Progenitor cell of endocrine pancreas (in vitro differentiated cells): Measurements from ENCODE around the gene FBXL4. TPM values are rescaled to one million over a fixed set of nuclear protein-coding genes. Genes with fewer than 3 reads are reported as not detected.

Experiments
- DNase-seq: peaks from one replicate; pipeline ENCODE4 v3.0.0; 2021; ENCODE audit warnings: low spot score; ENCODE audit not compliant: unreplicated experiment
- H3K27ac Mint-ChIP-seq: 2 replicates; pipeline ENCODE4 v1.8.0; 2021; ENCODE audit warnings: mild to moderate bottlenecking, moderate library complexity, mixed read lengths
- H3K27me3 Mint-ChIP-seq: 2 replicates; pipeline ENCODE4 v1.8.0; 2021; ENCODE audit warnings: mixed read lengths
- H3K36me3 Mint-ChIP-seq: 2 replicates; pipeline ENCODE4 v1.8.0; 2022; ENCODE audit warnings: mixed read lengths; ENCODE audit not compliant: insufficient read depth
- H3K4me1 Mint-ChIP-seq: 2 replicates; pipeline ENCODE4 v1.8.0; 2021; ENCODE audit warnings: low read depth, mixed read lengths
- H3K4me3 Mint-ChIP-seq: 2 replicates; pipeline ENCODE4 v1.8.0; 2021; ENCODE audit warnings: low read depth, mild to moderate bottlenecking, moderate library complexity, mixed read lengths
- H3K9me3 Mint-ChIP-seq: 2 replicates; pipeline ENCODE4 v1.8.0; 2021; ENCODE audit warnings: low read depth, mixed read lengths
- total RNA-seq: library from RNA; stranded (reverse); gene quantifications from 2 replicates; pipeline ENCODE4 v1.2.1, GENCODE V29; 2021
- TF ChIP-seq, protein P1 (sequence below): fragments of 200-600 bp; sonication (generic); IDR thresholded peaks from one replicate; pipeline ENCODE4 v1.5.0; 2021; ENCODE audit warnings: antibody characterized with exemption, mild to moderate bottlenecking; ENCODE audit not compliant: unreplicated experiment

Gene FBXL4
- total RNA-seq, 1 donor from 2014 or later, result 18.3 TPM

DNA sequence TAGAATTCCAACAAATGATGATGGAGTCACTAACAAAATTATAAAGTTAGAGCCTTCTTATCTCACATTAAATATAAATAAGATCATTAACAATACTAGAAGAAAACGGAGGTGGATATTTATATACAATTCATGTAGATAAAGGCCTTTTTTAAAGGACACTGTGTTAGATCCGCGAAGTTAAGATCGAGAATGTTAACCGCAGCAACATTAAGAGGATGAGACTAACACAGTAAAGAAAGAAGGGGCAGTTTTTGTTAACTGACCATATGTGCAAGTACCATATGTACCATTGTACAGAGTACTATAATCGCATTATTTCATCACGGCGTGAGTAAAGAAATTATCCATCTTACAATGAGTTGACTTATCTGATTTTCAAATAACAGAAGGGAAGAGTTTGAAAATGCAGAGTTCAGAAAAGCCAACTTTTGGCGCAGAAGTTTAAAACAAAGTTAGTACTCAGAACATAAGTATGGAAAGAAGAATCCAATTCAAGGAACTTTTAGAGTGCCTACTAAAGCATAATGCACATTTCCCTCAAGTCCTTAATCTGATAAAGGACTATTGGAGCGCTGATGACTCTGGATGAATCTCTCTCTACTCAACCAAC, 1.4 kb downstream of the FBXL4 start:
- Mint-ChIP-seq H3K9me3 (peaks cover 29% of the 10 kb centered on the region), H3K36me3 (peaks cover 14% of the 10 kb centered on the region), H3K27me3 (no peaks in the 10 kb centered on the region), H3K27ac (peak overlapping the region; percentile 96), H3K4me3 (peak overlapping the region; percentile 92), H3K4me1 (peaks cover 23% of the 10 kb centered on the region)
- no peak for DNase-seq
- TF ChIP-seq, protein P1, sequence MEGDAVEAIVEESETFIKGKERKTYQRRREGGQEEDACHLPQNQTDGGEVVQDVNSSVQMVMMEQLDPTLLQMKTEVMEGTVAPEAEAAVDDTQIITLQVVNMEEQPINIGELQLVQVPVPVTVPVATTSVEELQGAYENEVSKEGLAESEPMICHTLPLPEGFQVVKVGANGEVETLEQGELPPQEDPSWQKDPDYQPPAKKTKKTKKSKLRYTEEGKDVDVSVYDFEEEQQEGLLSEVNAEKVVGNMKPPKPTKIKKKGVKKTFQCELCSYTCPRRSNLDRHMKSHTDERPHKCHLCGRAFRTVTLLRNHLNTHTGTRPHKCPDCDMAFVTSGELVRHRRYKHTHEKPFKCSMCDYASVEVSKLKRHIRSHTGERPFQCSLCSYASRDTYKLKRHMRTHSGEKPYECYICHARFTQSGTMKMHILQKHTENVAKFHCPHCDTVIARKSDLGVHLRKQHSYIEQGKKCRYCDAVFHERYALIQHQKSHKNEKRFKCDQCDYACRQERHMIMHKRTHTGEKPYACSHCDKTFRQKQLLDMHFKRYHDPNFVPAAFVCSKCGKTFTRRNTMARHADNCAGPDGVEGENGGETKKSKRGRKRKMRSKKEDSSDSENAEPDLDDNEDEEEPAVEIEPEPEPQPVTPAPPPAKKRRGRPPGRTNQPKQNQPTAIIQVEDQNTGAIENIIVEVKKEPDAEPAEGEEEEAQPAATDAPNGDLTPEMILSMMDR, result no peak

DNA sequence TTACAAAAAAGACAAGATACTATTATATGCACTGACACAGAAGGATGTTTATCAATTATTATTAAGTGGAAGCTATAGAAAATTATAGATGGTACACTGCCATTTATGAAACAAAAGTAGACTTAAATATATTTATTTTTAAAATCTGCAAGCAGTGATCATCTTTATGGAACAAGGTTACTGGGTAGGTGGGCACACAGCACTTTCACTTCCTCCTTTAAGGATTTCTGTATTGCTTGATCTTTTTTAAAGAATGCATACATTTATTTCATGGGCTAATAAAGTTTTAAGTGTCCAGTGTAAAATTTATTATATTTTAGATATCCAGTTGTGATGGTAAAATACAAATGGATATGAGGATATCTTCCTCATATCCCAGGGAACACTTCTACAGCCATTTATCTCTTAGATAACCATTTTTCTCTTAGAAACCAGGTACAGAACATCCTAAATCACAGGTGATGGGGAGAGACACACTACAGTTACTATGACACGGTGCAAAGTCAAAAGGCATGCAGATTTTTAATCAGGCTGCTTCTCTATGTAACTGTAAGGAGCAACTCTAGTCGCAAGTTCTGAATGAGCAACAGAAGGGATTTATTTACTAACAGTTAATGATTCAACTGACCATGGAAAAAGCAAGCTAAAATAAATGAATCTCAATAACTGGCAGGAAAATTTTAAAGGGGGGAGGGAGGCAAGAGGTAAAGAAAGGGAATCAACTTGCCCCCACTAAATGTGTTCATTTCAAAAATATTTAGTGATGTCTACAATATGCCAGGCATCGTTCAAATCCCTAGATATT, 2.2 kb downstream of the FBXL4 start:
- Mint-ChIP-seq H3K27me3 (no peaks in the 10 kb centered on the region), H3K4me3 (peak overlapping the region; percentile 92), H3K9me3 (peaks cover 31% of the 10 kb centered on the region), H3K27ac (no peak overlapping the region), H3K4me1 (peaks cover 24% of the 10 kb centered on the region), H3K36me3 (peaks cover 17% of the 10 kb centered on the region)
- TF ChIP-seq, protein P1, result no peak
- no peak for DNase-seq

DNA sequence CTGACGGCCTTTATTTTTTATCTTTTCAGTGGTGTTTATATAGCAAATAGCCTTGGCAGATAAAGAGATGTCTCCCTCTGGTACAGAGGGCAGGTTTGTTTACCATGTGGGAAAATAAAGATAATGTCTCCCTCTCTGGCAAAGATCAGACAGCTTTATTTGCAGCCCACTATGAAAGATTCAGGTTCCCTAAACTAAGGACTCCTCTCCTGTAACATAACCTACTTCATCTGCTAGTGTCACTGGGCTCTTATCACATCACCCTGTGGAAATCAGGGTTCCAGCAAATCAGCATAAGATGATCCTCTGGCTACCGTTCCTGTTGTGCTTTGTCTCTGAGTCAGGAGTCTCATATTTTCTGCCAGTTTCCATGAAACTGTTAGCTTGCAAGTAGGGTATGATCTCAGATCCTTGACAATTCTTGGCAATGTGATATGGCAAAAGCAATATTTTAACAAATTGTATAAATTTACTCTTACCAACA, 3.1 kb downstream of the FBXL4 start:
- H3K4me3 Mint-ChIP-seq, result no peak overlapping the region
- no peaks in the 10 kb centered on the region for H3K27me3 Mint-ChIP-seq
- H3K36me3 Mint-ChIP-seq, result peaks cover 22% of the 10 kb centered on the region
- TF ChIP-seq, protein P1, result no peak
- H3K9me3 Mint-ChIP-seq, result peaks cover 27% of the 10 kb centered on the region
- peak overlapping the region; percentile 27 for H3K27ac Mint-ChIP-seq
- no peak for DNase-seq
- peaks cover 24% of the 10 kb centered on the region for H3K4me1 Mint-ChIP-seq

DNA sequence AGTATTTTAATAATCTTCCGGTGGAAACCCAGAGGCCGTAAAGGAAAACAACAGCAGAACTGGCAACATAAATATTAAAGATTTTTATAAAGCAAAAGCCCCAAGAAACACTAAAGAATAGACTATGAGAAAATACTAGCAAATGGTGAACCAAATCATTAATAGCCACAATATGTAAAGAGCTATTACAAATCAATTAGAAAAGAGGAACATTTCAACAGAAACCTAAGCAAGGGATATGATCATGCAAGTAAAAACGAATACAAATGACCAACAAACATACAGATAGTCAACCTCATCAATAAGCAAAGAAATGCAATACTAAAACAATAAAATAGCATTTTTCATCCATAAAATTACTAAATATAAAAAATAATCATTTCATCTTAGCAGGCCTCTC, 3.6 kb downstream of the FBXL4 start:
- DNase-seq, result no peak
- Mint-ChIP-seq H3K27me3 (no peaks in the 10 kb centered on the region), H3K9me3 (peaks cover 32% of the 10 kb centered on the region), H3K36me3 (peaks cover 26% of the 10 kb centered on the region), H3K27ac (no peak overlapping the region), H3K4me3 (no peak overlapping the region), H3K4me1 (peaks cover 24% of the 10 kb centered on the region)
- TF ChIP-seq, protein P1, result no peak

DNA sequence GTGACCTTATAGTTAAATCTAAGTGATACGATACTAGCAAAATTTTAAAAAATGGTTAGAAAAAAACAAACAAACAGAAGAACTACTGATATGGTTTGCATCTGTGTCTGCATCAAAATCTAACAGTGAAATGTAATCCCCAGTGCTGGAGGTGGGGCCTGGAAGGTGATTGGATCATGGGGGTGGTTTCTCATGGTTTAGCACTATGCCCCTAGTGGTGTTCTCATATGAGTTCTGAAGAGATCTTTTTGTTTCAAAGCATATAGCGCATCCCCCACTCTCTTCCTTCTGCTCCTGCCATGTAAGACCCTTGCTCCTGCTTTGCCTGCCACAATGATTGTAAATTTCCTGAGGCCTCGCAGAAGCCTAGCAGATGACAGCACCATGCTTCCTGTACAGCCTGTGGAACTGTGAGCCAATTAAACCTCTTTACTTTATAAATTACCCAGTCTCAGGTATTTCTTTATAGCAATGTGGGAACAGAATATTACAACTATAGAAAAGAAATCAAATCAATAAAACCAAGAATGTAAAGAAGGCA, 5.4 kb downstream of the FBXL4 start:
- Mint-ChIP-seq H3K36me3 (peaks cover 31% of the 10 kb centered on the region), H3K27ac (no peak overlapping the region), H3K4me3 (no peak overlapping the region), H3K4me1 (peaks cover 24% of the 10 kb centered on the region), H3K9me3 (peaks cover 37% of the 10 kb centered on the region), H3K27me3 (no peaks in the 10 kb centered on the region)
- TF ChIP-seq, protein P1, result no peak
- DNase-seq, result no peak
